Measurements from ENCODE around the gene NDUFS4. TPM values are rescaled to one million over a fixed set of nuclear protein-coding genes. Genes with fewer than 3 reads are reported as not detected.
"Not testable (repeated sequence)": the region's sequence is repeated elsewhere in the genome, so short reads cannot be mapped to it uniquely, and the experiment has no call there.

Gene NDUFS4
- total RNA-seq, 1 experiment from 2014 or later, result 84.1 TPM

- no peak overlapping the region for H3K4me2 ChIP-seq
- no peak overlapping the region for H2AFZ ChIP-seq
- no peaks in the 10 kb centered on the region for H3K27me3 ChIP-seq (ENCODE audit: insufficient read depth, low read depth)
- no peaks in the 10 kb centered on the region for H4K20me1 ChIP-seq (ENCODE audit: insufficient read depth)
- no peaks in the 10 kb centered on the region for H3K9me3 ChIP-seq (ENCODE audit: insufficient read depth, low read depth)
- TF ChIP-seq CTCF (conservative IDR thresholded peaks at IDR 0.05) (no peak), EZH2 (IDR thresholded peaks at IDR 0.05; ENCODE audit: low read depth) (no peak)
- no peak for DNase-seq
- BruUV-seq (replicated peaks), result no TSS peak
- H3K27ac ChIP-seq, result no peak overlapping the region
- intact Hi-C loops (cut with micrococcal nuclease; ENCODE audit: unreplicated experiment), result no loop called here
- ChIA-PET POLR2A (ENCODE audit: unreplicated experiment) (no interaction called here), CTCF (no interaction called here)
- H3K36me3 ChIP-seq (ENCODE audit: low read depth), result no peaks in the 10 kb centered on the region
- no peaks in the 10 kb centered on the region for H3K79me2 ChIP-seq (ENCODE audit: low read depth)
- H3K9me2 ChIP-seq (ENCODE audit: insufficient read depth), result no peaks in the 10 kb centered on the region
- no peaks in the 10 kb centered on the region for H3F3A ChIP-seq (ENCODE audit: insufficient read depth, low read depth)
- no peak overlapping the region for H3K4me3 ChIP-seq
- H3K4me1 ChIP-seq (replicated peaks; ENCODE audit: insufficient read depth), result no peaks in the 10 kb centered on the region
Measured at GRCh38 chr5:53547226-53547625, 13.2 kb upstream of the NDUFS4 start.

- DNase-seq; H2AFZ ChIP-seq; intact Hi-C loops (cut with micrococcal nuclease; ENCODE audit: unreplicated experiment); H3K9me3 ChIP-seq (ENCODE audit: insufficient read depth, low read depth); H3K27me3 ChIP-seq (ENCODE audit: insufficient read depth, low read depth); POLR2A ChIA-PET (ENCODE audit: unreplicated experiment); H3K27ac ChIP-seq; H3K4me3 ChIP-seq; H4K20me1 ChIP-seq (ENCODE audit: insufficient read depth); BruUV-seq (replicated peaks); H3K4me1 ChIP-seq (replicated peaks; ENCODE audit: insufficient read depth); H3K79me2 ChIP-seq (ENCODE audit: low read depth); CTCF ChIA-PET; H3K36me3 ChIP-seq (ENCODE audit: low read depth); H3K9me2 ChIP-seq (ENCODE audit: insufficient read depth); H3K4me2 ChIP-seq; H3F3A ChIP-seq (ENCODE audit: insufficient read depth, low read depth): not testable (repeated sequence)
Measured at GRCh38 chr5:53548501-53548900, 11.9 kb upstream of the NDUFS4 start.

GRCh38 chr5:53549792-53550191 is 10.6 kb upstream of the NDUFS4 start:
- POLR2A ChIA-PET (ENCODE audit: unreplicated experiment), result no interaction called here
- no peak overlapping the region for H2AFZ ChIP-seq
- BruUV-seq (replicated peaks), result no TSS peak

More at GRCh38 chr5:53549792-53550191, 10.6 kb upstream of the NDUFS4 start:
- H3K4me1 ChIP-seq (replicated peaks; ENCODE audit: insufficient read depth), result no peaks in the 10 kb centered on the region
- H3K9me3 ChIP-seq (ENCODE audit: insufficient read depth, low read depth), result no peaks in the 10 kb centered on the region
- H3K36me3 ChIP-seq (ENCODE audit: low read depth), result no peaks in the 10 kb centered on the region
- no peaks in the 10 kb centered on the region for H3K27me3 ChIP-seq (ENCODE audit: insufficient read depth, low read depth)
- no peak for TF ChIP-seq EZH2 (IDR thresholded peaks at IDR 0.05; ENCODE audit: low read depth)
- TF ChIP-seq CTCF (conservative IDR thresholded peaks at IDR 0.05), result no peak
- no peak overlapping the region for H3K4me3 ChIP-seq
- no peak for DNase-seq
- no peaks in the 10 kb centered on the region for H3K79me2 ChIP-seq (ENCODE audit: low read depth)
- no peaks in the 10 kb centered on the region for H4K20me1 ChIP-seq (ENCODE audit: insufficient read depth)
- H3K4me2 ChIP-seq, result no peak overlapping the region
- 0 out of 2 replicates have a peak, but pooled peaks cover 3% of the 10 kb centered on the region for H3K9me2 ChIP-seq (ENCODE audit: insufficient read depth)
- no peak overlapping the region for H3K27ac ChIP-seq
- CTCF ChIA-PET, result no interaction called here
- intact Hi-C loops (cut with micrococcal nuclease; ENCODE audit: unreplicated experiment), result no loop called here
- no peaks in the 10 kb centered on the region for H3F3A ChIP-seq (ENCODE audit: insufficient read depth, low read depth)

Data from PC-9 (cell line).